ENCODE data around the gene LIF.

LIF gene

GRCh38 chr22:30279046-30279788 is 32.7 kb upstream of the LIF start:
- CTCF ChIA-PET, result interaction anchor here (0.6 to 4.4 kb wide), 9 partner anchors 9 to 171 kb away, joined by 3 to 30 read pairs (median 7); partner anchors contain the start of gene CASTOR1
- TF ChIP-seq ZNF404 (tag by site-specific recombination; IDR thresholded peaks at IDR 0.05) (no peak), EGR2 (tag by site-specific recombination; IDR thresholded peaks at IDR 0.05; ENCODE audit: low read depth) (peak; percentile 55), ZFHX2 (tag by site-specific recombination; conservative IDR thresholded peaks at IDR 0.05) (peak; percentile 87)

GRCh38 chr22:30277547-30278344 is 31.2 kb upstream of the LIF start:
- ChIA-PET POLR2A (interaction anchor here (0.6 to 1.5 kb wide), 3 partner anchors 11 to 147 kb away, joined by 3 to 10 read pairs (median 4); partner anchors contain the start of genes CCDC157 and SF3A1), CTCF (interaction anchor here (0.6 to 4.4 kb wide), 8 partner anchors 8 to 477 kb away, joined by 3 to 30 read pairs (median 5); partner anchors contain the start of gene CASTOR1)
- Histone ChIP-seq H3K4me3 (ENCODE audit: low read depth, low read length) (no peak overlapping the region), H3K27ac (ENCODE audit: extremely low read depth, low read depth, low read length) (no peak overlapping the region), H3K36me3 (ENCODE audit: control insufficient read depth in 2 of 2, insufficient read depth in 1 of 2, low read length in 2 of 2) (no peaks in the 10 kb centered on the region), H3K4me1 (ENCODE audit: control insufficient read depth, insufficient read depth, low read length) (no peaks in the 10 kb centered on the region), H3K9me3 (ENCODE audit: control insufficient read depth, insufficient read depth, low read depth, low read length) (no peaks in the 10 kb centered on the region)
- TF ChIP-seq ZNF341 (tag by site-specific recombination; IDR thresholded peaks at IDR 0.05; ENCODE audit: low read depth) (0 out of 2 replicates have a peak, but pooled peaks have one; percentile 33), ZNF148 (tag by site-specific recombination; IDR thresholded peaks at IDR 0.05; ENCODE audit: borderline replicate concordance) (no peak), ZNF169 (tag by site-specific recombination; IDR thresholded peaks at IDR 0.05) (no peak), ZNF692 (tag by site-specific recombination; IDR thresholded peaks at IDR 0.05) (0 out of 2 replicates have a peak, but pooled peaks have one; percentile 30), ZNF530 (tag by site-specific recombination; IDR thresholded peaks at IDR 0.05; ENCODE audit: low read depth) (no peak), SCRT2 (tag by site-specific recombination; IDR thresholded peaks at IDR 0.05) (no peak), ZBTB10 (tag by site-specific recombination; IDR thresholded peaks at IDR 0.05) (0 out of 2 replicates have a peak, but pooled peaks have one; percentile 26), ZNF433 (tag by site-specific recombination; IDR thresholded peaks at IDR 0.05; ENCODE audit: low read depth) (no peak), PATZ1 (tag by site-specific recombination; IDR thresholded peaks at IDR 0.05) (peak; percentile 49), GLIS2 (tag by site-specific recombination; IDR thresholded peaks at IDR 0.05) (peak; percentile 47), ELK4 (IDR thresholded peaks at IDR 0.05; ENCODE audit: borderline replicate concordance, low read depth, low read length) (no peak), GLIS1 (tag by site-specific recombination; IDR thresholded peaks at IDR 0.05) (peak; percentile 85), ZNF335 (tag by site-specific recombination; conservative IDR thresholded peaks at IDR 0.05) (peak; percentile 91), SP7 (tag by site-specific recombination; IDR thresholded peaks at IDR 0.05) (peak; percentile 81)

More at GRCh38 chr22:30279046-30279788, 32.7 kb upstream of the LIF start:
- POLR2A ChIA-PET, result interaction anchor here (1.4 kb wide), 1 partner anchor 144 kb away, joined by 4 read pairs; no protein-coding TSS in a partner anchor
- Histone ChIP-seq H3K9me3 (ENCODE audit: control insufficient read depth, insufficient read depth, low read depth, low read length) (no peaks in the 10 kb centered on the region), H3K27ac (ENCODE audit: extremely low read depth, low read depth, low read length) (no peak overlapping the region), H3K4me1 (ENCODE audit: control insufficient read depth, insufficient read depth, low read length) (no peaks in the 10 kb centered on the region), H3K4me3 (ENCODE audit: low read depth, low read length) (no peak overlapping the region), H3K36me3 (ENCODE audit: control insufficient read depth in 2 of 2, insufficient read depth in 1 of 2, low read length in 2 of 2) (no peaks in the 10 kb centered on the region)

Measured in HEK293 (cell line).